ENCODE data around the gene GPNMB.
"Not testable (repeated sequence)": the region's sequence is repeated elsewhere in the genome, so short reads cannot be mapped to it uniquely, and the experiment has no call there.

GPNMB gene

DNA sequence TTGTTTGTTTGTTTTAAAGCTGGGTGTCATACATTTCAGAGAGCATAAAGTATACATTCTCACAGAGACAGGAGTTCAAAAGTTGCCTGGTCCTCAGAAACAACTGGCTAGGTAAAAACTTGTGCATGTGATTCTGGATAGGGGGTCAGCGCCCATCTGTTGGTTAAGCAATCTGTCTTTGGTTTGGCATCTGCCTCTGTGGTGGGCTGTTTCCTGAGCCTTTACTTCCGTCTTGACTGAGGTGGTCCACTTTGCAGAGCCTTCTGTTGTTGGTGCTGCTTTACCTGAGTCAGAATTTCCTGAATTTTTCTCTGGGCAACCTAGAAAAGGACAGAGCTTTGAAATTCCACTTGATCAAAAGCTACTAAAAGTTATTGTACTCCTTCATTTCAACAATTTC lies 65.6 kb downstream of the GPNMB start:
- DNase-seq, result not testable (repeated sequence)

DNA sequence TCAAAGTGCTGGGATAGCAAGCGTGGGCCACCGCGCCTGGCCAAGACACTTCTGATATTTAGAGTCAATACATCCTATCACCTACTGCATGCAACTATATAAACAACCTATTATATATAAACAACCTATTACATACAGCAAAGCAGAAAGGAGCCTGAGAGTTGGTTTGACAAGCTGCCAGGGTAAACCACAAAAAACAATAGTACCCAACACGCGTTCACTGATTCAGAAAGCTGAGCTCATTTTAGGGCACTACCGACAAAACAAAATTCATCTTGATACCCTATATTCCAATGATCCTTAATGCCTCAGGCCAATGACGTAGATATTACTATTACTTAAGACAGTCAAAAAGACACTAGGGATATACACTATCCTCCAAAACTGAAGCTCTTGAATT lies 68.8 kb downstream of the GPNMB start:
- DNase-seq, result no peak

Data from NCI-H2171 (cell line).